Mesodermal cell (in vitro differentiated cells): ENCODE data around the gene PLCXD3.

Experiments used
- H3K27ac ChIP-seq: 2 replicates; pipeline ENCODE4 v1.7.0; 2013; ENCODE audit warnings: mild to moderate bottlenecking, low read depth, low read length, moderate library complexity; ENCODE audit not compliant: severe bottlenecking
- H3K36me3 ChIP-seq: 2 replicates; pipeline ENCODE4 v1.7.1; 2013; ENCODE audit warnings: mild to moderate bottlenecking, low read length, moderate library complexity; ENCODE audit not compliant: control insufficient read depth, insufficient read depth
- H3K4me1 ChIP-seq: one replicate; pipeline ENCODE4 v1.7.1; 2013; ENCODE audit warnings: mild to moderate bottlenecking, low read length; ENCODE audit not compliant: insufficient read depth, control insufficient read depth, poor library complexity, severe bottlenecking
- H3K4me3 ChIP-seq: 2 replicates; pipeline ENCODE4 v1.7.0; 2013; ENCODE audit warnings: low read length, control low read depth, mild to moderate bottlenecking; ENCODE audit not compliant: insufficient read depth, poor library complexity, severe bottlenecking; ENCODE audit errors: extremely low read depth
- H3K9me3 ChIP-seq: 2 replicates; pipeline ENCODE4 v1.7.1; 2013; ENCODE audit warnings: mild to moderate bottlenecking, low read length, moderate library complexity; ENCODE audit not compliant: control insufficient read depth
- WGBS, 2 experiments: methylation state at CpG; one replicate each; pipeline ENCODE4 v1.1.5; 2013; ENCODE audit warnings: missing lambda C conversion rate in 2 of 2; ENCODE audit not compliant: insufficient coverage in 2 of 2; 5-methylcytosine and 5-hydroxymethylcytosine counted together

Gene PLCXD3

GRCh38 chr5:41445937-41446563 is 64.4 kb downstream of the PLCXD3 start:
- WGBS, 2 experiments: 79 to 96% methylated on average over 5 to 9 of the region's 16 CpGs
- Histone ChIP-seq H3K9me3 (no peaks in the 10 kb centered on the region), H3K27ac (no peak overlapping the region), H3K4me1 (no peaks in the 10 kb centered on the region), H3K36me3 (no peaks in the 10 kb centered on the region), H3K4me3 (no peak overlapping the region)

DNA sequence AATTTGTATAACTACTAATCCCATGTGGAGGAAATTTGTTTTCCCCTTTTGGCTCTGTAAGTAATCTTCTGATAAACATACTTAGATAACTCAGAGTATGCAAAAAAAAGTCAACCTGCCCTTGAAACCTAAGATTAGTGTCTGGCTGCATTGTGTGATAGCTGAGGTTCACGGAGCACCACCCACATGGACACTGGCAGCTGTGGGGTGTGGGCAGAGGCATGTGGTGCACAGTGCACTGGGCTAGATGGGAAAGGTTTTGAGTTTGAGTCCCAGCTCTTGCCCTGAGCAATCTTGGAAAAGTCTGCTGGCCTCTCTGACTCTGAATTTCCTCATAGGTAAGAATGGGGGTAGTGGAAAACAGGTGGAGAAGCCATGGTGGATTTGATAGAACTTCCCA is 75.1 kb downstream of the PLCXD3 start:
- Histone ChIP-seq H3K4me1 (no peaks in the 10 kb centered on the region), H3K9me3 (no peaks in the 10 kb centered on the region), H3K4me3 (no peak overlapping the region), H3K36me3 (no peaks in the 10 kb centered on the region), H3K27ac (no peak overlapping the region)
- WGBS, 2 experiments: 100% methylated on average over 1 of the region's 1 CpG

DNA sequence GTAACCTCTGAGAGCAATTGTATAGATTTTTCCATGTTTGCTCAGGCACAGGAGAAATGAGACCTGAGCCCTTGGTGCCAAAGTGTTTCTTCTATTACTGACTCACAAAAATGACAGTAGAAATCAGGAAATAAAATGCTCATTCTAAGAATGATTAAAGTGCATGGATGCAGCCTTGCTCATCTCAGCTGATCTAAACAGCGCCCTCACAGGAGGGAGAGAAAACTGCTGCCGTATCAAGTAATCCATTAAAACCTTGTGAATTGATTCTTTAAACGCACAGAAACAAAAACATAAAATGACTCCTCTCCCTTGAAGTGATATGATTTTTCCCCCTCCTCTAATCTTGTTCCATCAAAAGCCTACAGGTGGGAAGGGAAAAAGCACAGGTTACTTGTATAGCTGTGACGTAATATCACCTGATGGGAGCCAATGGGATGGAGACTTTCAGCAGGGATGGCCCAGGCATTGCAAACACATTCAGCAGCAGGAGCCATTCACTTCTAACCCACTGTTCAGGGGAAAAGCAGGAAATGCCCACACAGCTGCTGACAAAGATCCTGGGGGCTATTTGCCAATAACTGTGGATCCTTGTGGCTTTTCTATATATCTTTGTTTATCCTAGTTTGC is 76.7 kb downstream of the PLCXD3 start:
- Histone ChIP-seq H3K4me1 (no peaks in the 10 kb centered on the region), H3K36me3 (no peaks in the 10 kb centered on the region), H3K9me3 (no peaks in the 10 kb centered on the region), H3K4me3 (no peak overlapping the region), H3K27ac (no peak overlapping the region)
- WGBS, 2 experiments: 50 to 67% methylated on average over 1 to 2 of the region's 4 CpGs

DNA sequence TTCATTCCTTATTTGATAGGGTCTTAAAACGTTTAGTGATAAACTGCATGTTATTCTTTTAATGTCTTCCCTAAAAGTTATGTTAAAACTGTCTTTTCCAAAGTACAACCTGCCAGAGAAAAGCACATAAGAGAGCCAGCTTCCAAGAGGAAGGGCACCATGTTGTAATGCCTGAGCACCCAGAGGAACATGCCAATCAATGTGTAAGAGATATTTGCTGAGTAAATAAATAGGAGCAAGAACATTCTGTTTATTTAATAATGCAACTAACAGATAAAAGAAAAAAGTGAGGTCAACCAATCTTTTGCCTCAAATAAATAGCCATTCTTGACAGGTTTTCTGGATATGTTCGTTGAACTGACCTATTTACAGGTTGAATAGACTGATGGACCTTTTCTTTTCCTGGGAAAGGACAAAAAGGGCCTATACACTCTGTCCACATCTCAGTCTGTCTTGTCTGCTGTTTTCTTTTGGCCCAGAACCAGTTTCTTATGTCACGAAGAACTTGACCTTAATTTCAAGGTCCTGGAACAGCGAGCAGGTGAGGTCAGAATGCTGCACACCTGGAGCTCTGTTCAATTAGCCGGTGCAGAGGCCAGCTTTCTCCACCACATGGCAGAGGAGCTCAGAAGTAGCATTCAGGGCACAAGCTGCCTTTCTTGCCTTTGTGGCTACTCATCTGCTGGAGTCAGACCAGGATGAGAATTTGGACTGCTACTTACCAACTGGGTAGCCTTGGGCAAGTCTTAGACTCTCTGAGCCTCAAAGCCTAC is 77.7 kb downstream of the PLCXD3 start:
- H3K4me3 ChIP-seq: no peak overlapping the region
- H3K9me3 ChIP-seq: no peaks in the 10 kb centered on the region
- 85 to 93% methylated on average over 3 to 4 of the region's 5 CpGs for WGBS, 2 experiments
- no peaks in the 10 kb centered on the region for H3K36me3 ChIP-seq
- H3K4me1 ChIP-seq: no peaks in the 10 kb centered on the region
- H3K27ac ChIP-seq: no peak overlapping the region

DNA sequence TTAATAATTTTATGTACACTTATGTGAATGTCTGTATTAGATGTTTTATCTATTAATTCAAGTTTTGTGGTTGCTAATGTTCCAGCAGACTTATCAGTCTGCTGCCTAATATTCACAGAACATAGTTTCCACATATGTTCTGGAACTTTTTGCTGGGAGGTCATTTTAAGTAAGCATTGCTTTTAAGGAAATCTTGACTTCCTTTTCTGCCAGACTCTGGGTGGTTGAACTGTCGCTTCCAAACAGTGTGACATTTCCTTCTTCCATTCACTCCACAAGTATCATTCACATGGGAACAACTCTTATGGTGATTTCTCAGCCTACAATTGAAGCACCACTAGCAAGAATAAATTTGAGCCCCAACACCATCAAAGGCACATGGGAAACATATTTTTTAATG is 82.9 kb downstream of the PLCXD3 start:
- no peaks in the 10 kb centered on the region for H3K4me1 ChIP-seq
- H3K27ac ChIP-seq: peak overlapping the region; percentile 8
- WGBS, 2 experiments: 60 to 67% methylated on average over 1 of the region's 1 CpG
- no peaks in the 10 kb centered on the region for H3K9me3 ChIP-seq
- H3K36me3 ChIP-seq: no peaks in the 10 kb centered on the region
- no peak overlapping the region for H3K4me3 ChIP-seq

GRCh38 chr5:41425736-41426135 is 84.7 kb downstream of the PLCXD3 start:
- no peaks in the 10 kb centered on the region for H3K4me1 ChIP-seq
- 94 to 100% methylated on average over 1 to 2 of the region's 3 CpGs for WGBS, 2 experiments

DNA sequence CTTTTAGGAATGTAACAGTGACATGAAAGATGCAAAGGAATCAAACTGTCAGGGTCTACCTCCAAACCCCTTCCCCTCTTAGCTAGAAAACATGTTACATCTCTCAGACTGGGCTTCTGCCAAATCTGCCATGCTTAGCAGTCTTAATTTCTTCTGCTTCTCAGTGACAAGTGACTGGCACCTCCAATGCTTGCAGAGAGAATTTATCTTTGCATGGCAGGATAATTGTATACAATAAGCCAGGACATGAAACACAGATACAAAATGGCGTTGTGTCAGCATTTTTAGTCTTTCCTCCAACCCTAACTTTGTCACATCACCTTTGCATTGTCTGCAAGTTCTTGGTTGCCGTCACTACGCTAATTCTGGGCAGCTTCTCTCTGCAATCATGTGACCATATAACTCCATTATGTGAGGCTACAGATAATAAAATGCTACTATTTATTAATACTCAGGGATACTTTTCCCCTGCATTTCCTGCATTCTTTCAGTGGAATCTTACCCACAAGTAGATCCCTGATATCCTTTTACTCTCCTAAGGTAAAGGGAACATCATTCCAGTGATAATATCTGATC is 89.8 kb downstream of the PLCXD3 start:
- no peaks in the 10 kb centered on the region for H3K9me3 ChIP-seq
- no peak overlapping the region for H3K27ac ChIP-seq
- no peaks in the 10 kb centered on the region for H3K36me3 ChIP-seq
- H3K4me1 ChIP-seq: no peaks in the 10 kb centered on the region
- H3K4me3 ChIP-seq: no peak overlapping the region
- 90 to 100% methylated on average over 1 of the region's 3 CpGs for WGBS, 2 experiments

More at GRCh38 chr5:41425736-41426135, 84.7 kb downstream of the PLCXD3 start:
- no peak overlapping the region for H3K27ac ChIP-seq
- no peak overlapping the region for H3K4me3 ChIP-seq
- H3K9me3 ChIP-seq: no peaks in the 10 kb centered on the region
- H3K36me3 ChIP-seq: no peaks in the 10 kb centered on the region

DNA sequence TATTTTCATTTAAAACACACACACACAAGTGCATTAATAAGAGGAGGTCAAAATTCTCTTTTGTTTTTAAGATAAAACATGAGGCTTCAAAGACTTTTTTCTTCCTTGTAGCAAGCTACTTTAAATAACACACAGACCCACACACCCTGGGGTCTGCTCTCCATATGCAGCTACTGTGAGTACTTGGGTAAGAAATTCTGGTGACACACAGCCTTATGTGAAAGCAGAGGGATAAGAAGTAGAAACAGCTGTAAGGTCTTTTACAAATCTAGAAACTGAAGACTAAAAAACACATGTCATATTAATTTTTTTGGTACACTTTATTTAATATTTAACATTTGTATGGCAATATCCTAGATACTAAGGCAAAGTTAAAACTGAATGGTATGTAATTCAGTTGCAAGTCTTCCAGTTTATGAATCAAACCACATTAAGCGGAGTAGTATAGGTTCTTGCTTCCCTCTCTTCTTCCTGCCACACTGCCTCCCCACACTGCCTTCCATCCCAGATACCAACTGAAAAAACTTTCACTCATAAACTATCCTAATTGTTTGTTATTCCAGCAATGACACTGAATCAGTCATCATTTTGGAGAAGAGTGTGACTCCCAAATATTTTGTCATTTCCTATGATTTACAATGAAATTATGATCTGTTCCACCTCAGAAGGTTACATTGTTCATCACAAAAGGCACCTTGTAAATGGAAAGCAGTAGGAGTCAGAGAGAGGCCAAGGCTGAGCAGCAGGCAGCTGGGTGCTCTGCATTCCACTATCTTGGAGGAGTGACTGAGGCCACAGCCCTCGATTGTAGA is 92.0 kb downstream of the PLCXD3 start:
- H3K9me3 ChIP-seq: no peaks in the 10 kb centered on the region
- H3K27ac ChIP-seq: no peak overlapping the region
- no peak overlapping the region for H3K4me3 ChIP-seq
- peaks cover 5% of the 10 kb centered on the region for H3K4me1 ChIP-seq
- 100% methylated on average over 1 of the region's 2 CpGs for WGBS, 2 experiments
- H3K36me3 ChIP-seq: no peaks in the 10 kb centered on the region

DNA sequence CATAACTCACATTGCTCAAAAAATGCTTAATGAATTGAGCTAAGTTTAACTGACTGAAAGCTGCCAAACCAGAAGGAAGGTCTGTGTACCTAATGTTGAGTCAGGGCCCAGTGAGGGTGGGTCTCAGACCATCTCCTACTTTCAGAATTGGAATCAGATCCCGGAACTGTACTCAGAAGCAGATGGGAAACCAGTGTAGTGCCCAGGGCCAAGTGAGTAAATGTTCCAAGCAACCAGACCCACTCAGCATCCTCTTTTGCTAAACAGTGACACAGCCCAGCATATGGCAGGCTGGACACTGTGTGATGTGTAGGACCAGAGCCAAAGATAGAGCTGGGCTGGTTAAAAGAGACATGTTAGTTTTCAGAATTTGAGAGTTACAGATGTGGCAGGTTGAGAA is 94.1 kb downstream of the PLCXD3 start:
- Histone ChIP-seq H3K4me3 (no peak overlapping the region), H3K36me3 (no peaks in the 10 kb centered on the region), H3K27ac (no peak overlapping the region), H3K9me3 (no peaks in the 10 kb centered on the region), H3K4me1 (peaks cover 5% of the 10 kb centered on the region)
- 86% methylated on average over 1 of the region's 1 CpG; no CpG with 5 or more reads in 1 of the 2 experiments for WGBS, 2 experiments

- Histone ChIP-seq H3K4me1 (peaks cover 5% of the 10 kb centered on the region), H3K4me3 (no peak overlapping the region), H3K27ac (peak overlapping the region; percentile 55), H3K36me3 (no peaks in the 10 kb centered on the region), H3K9me3 (no peaks in the 10 kb centered on the region)
- WGBS, 2 experiments: no CpG with 5 or more reads among the region's 1 CpG
Measured at GRCh38 chr5:41415242-41415641, 95.2 kb downstream of the PLCXD3 start.
